ENCODE measurements around the gene CCDC51. TPM values are rescaled to one million over a fixed set of nuclear protein-coding genes. Genes with fewer than 3 reads are reported as not detected.

The CCDC51 gene
- total RNA-seq, 4 donors from 2014 or later: 6.4 to 18.7 (median 13.6) TPM

DNA sequence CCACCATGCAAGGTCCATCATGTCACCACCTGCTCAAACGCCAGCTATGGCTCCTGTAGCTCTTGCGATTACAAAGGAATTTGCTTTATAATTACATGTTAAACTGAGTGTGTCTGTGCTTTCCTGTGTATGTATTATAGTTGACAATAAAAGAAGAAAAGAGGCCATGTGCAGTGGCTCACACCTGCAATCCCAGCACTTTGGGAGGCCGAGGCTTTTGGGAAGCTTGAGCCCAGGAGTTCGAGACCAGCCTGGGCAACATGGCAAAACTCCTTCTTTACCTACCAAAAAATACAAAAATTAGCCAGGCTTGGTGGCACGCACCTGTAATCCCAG, 33.7 kb upstream of the CCDC51 start:
- WGBS: 66% methylated on average over 5 of the region's 5 CpGs
- TF ChIP-seq CTCF (IDR thresholded peaks at IDR 0.05) (no peak), EP300 (IDR thresholded peaks at IDR 0.05) (no peak), POLR2A (IDR thresholded peaks at IDR 0.05) (no peak), POLR2AphosphoS5 (IDR thresholded peaks at IDR 0.05) (no peak)
- no peak for DNase-seq (ENCODE audit: low spot score in 2 of 2)
- Histone ChIP-seq H3K4me3 (no peak overlapping the region), H3K9me3 (no peaks in the 10 kb centered on the region), H3K27me3 (no peaks in the 10 kb centered on the region), H3K27ac (peak overlapping the region; percentile 97), H3K36me3 (peaks cover 21% of the 10 kb centered on the region), H3K4me1 (peaks cover 49% of the 10 kb centered on the region)

DNA sequence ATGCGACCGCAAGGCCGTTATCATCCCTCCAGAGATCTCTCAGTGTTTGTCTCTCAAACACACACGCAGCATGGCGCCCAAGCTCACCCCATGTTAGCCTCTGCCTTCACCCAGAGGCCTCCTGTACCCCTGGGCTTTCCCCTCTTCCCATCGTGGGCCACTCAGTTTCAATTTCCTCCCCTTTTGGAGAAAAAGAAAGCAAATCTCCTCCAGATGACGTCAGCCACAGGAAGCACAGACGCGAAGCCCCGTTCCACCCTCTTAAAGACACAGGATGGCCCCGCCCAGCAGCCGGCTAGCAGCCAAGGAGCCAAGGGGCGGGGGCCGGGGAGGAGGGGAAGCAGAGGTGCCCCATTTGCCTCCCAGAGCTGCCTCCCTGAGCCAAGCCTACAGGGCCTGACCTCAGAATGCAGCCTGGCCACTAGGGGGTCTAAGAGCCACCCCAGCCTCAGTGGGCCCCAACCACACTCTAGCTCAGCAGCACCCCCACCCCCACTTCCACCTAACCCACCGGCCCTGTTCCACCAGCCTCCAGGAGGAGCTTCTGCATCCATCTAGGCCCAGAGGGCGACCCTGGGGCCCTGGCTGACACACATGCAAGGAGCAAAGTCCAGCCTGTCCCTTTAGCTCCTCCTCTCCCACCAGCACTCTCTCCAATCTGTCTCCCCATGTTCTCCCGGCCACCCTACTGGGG, 33.2 kb upstream of the CCDC51 start:
- H3K9me3 ChIP-seq: no peaks in the 10 kb centered on the region
- H3K36me3 ChIP-seq: peaks cover 22% of the 10 kb centered on the region
- peaks cover 55% of the 10 kb centered on the region for H3K4me1 ChIP-seq
- H3K27me3 ChIP-seq: no peaks in the 10 kb centered on the region
- WGBS: 6% methylated on average over 17 of the region's 17 CpGs
- peak overlapping the region; percentile 97 for H3K27ac ChIP-seq
- H3K4me3 ChIP-seq: peak overlapping the region; percentile 68
- TF ChIP-seq EP300 (IDR thresholded peaks at IDR 0.05) (no peak), POLR2A (IDR thresholded peaks at IDR 0.05) (peak in 1 of 2 donors; percentile 79), POLR2AphosphoS5 (IDR thresholded peaks at IDR 0.05) (peak in 2 of 3 donors; percentile 39 to 77), CTCF (IDR thresholded peaks at IDR 0.05) (peak in 1 of 2 donors; percentile 35)
- DNase-seq (ENCODE audit: low spot score in 2 of 2): peak; percentile 95

GRCh38 chr3:48472673-48472922, 32.7 kb upstream of the CCDC51 start:
- no peaks in the 10 kb centered on the region for H3K9me3 ChIP-seq
- peak overlapping the region; percentile 97 for H3K27ac ChIP-seq
- DNase-seq (ENCODE audit: low spot score in 2 of 2): no peak
- H3K27me3 ChIP-seq: no peaks in the 10 kb centered on the region
- H3K4me3 ChIP-seq: peak overlapping the region; percentile 68
- TF ChIP-seq POLR2AphosphoS5 (IDR thresholded peaks at IDR 0.05): no peak
- no peak for TF ChIP-seq POLR2A (IDR thresholded peaks at IDR 0.05)
- no peak for TF ChIP-seq CTCF (IDR thresholded peaks at IDR 0.05)
- peaks cover 59% of the 10 kb centered on the region for H3K4me1 ChIP-seq
- H3K36me3 ChIP-seq: peaks cover 23% of the 10 kb centered on the region
- 0% methylated on average over 4 of the region's 5 CpGs for WGBS

- DNase-seq (ENCODE audit: low spot score in 2 of 2): no peak
- Histone ChIP-seq H3K36me3 (peaks cover 25% of the 10 kb centered on the region), H3K4me3 (no peak overlapping the region), H3K9me3 (no peaks in the 10 kb centered on the region), H3K27ac (peak overlapping the region; percentile 25), H3K4me1 (peaks cover 79% of the 10 kb centered on the region), H3K27me3 (no peaks in the 10 kb centered on the region)
- TF ChIP-seq POLR2A (IDR thresholded peaks at IDR 0.05): no peak
- no peak for TF ChIP-seq POLR2AphosphoS5 (IDR thresholded peaks at IDR 0.05)
- TF ChIP-seq EP300 (IDR thresholded peaks at IDR 0.05): no peak
- no peak for TF ChIP-seq CTCF (IDR thresholded peaks at IDR 0.05)
- no CpG with 5 or more reads among the region's 1 CpG for WGBS
These were observed 30.4 kb upstream of the CCDC51 start for GRCh38 chr3:48470286-48470685.

DNA sequence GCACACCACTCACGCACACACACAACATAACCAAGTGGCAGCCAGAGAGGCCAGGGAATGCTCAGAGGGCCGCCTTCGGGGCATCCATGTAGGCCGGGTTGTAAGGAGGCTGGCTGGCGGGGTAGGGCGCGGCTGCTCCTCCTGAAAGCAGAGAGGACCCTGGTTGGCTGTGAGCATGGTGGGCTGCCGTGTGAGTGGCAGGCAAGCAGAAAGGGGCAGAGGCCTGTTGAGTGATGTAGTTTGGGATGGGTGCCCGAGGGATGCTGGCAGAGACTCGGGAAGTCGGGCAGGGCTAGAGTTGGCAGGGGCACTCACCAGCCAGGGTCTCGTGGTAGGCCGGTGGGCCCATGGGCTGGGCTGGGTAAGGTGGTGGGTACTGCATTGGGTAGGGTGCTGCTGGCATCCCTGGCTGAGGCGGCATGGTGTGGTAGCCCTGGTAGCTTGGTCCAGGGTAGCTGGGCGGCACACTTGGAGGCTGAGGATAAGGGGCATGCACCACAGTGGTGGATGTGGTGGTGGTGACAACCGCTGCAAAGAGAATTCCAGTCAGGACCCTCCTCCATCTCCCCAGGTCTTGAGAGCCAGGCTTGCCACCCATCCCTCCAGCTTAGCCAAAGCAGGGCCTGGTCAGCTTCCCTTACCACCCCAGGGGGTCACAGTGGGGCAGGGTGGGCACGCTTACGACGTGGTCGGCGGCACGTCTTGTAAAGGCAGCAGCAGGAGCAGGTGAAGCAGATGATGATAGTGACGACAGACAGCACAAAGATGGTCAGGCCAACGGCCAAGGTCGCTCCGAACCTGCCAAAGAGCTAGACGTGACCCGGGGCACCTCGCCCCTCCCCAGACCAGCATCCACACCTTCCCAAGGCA, 29.4 kb upstream of the CCDC51 start:
- no peak for TF ChIP-seq CTCF (IDR thresholded peaks at IDR 0.05)
- TF ChIP-seq POLR2A (IDR thresholded peaks at IDR 0.05): no peak
- TF ChIP-seq EP300 (IDR thresholded peaks at IDR 0.05): no peak
- TF ChIP-seq POLR2AphosphoS5 (IDR thresholded peaks at IDR 0.05): no peak
- H3K4me1 ChIP-seq: peaks cover 83% of the 10 kb centered on the region
- H3K27ac ChIP-seq: no peak overlapping the region
- no peak overlapping the region for H3K4me3 ChIP-seq
- no peaks in the 10 kb centered on the region for H3K27me3 ChIP-seq
- 55% methylated on average over 16 of the region's 29 CpGs for WGBS
- DNase-seq (ENCODE audit: low spot score in 2 of 2): no peak
- no peaks in the 10 kb centered on the region for H3K9me3 ChIP-seq
- H3K36me3 ChIP-seq: peaks cover 25% of the 10 kb centered on the region

Data from suprapubic skin (tissue), 4 donors.